ENCODE measurements around the gene RETREG3. TPM values are rescaled to one million over a fixed set of nuclear protein-coding genes. Genes with fewer than 3 reads are reported as not detected.
"Not testable (repeated sequence)": the region's sequence is repeated elsewhere in the genome, so short reads cannot be mapped to it uniquely, and the experiment has no call there.

RETREG3 gene
- total RNA-seq, 2 experiments from 2014 or later = 33.7 to 35.3 TPM

DNA sequence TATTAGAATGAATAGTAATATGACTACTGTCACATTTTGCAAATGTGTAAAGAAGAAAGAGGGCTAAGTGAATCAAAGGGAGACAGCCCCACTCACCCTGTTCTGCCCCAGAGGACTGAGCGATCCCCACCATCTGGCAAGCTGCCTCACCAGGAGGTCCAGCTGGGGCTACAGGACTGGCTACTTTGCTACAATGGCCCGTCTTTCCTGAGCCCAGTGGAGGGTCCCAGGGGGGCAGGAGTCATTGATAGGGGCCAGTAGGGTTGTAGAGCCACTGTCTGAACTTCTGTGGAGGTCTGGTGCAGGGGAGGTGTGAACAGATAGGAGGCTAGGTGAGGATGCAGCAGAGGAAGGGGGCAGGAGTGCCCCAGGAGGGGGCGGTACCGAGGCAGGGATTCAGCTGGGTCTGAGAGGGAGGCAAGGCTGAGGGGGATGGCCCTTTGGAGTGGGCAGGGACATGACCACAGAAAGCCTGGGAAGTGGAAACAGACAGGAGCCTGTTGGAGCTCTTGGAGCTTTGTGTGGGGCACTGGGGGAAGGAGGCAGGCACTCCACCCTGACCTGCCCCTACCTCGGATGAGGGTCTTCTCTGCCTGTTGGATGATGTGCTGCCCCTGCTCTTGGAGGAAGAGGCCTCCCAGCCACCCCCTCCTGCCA lies 53.1 kb downstream of the RETREG3 start:
- intact Hi-C loops (cut with micrococcal nuclease); H3K36me3 Mint-ChIP-seq; DNase-seq; H3K27ac Mint-ChIP-seq; H3K9me3 Mint-ChIP-seq; H3K4me3 Mint-ChIP-seq; CTCF ChIA-PET; POLR2A ChIA-PET; H3K27me3 Mint-ChIP-seq: not testable (repeated sequence)
- H3K4me1 Mint-ChIP-seq (ENCODE audit: low read depth) = peaks cover 13% of the 10 kb centered on the region

DNA sequence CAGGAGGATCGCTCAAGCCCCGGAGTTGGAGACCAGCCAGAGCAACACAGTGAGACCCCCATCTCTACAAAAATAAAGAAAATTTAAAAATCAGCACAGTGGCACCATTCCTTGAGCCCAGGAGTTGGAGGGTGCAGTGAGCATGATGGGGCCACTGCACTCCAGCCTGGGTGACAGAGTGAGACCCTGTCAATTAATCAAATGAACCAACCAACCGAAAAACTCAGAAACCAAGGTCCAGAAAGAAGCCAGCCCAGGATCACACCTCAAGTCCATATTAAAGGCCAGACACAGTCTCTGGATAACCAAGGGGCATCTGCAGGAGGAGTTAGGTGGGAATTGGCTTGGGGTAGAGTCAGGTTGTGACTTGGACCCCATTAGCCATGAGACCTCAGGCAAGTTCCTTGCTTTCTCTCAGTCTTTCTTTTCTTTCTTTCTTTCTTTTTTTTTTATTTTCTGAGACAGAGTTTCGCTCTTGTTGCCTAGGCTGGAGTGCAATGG lies 54.0 kb downstream of the RETREG3 start:
- intact Hi-C loops (cut with micrococcal nuclease) = no loop called here
- peaks cover 9% of the 10 kb centered on the region for H3K4me1 Mint-ChIP-seq (ENCODE audit: low read depth)
- H3K4me3 Mint-ChIP-seq = peak overlapping the region; percentile 87
- ChIA-PET CTCF (interaction anchor here (0.8 to 2.2 kb wide), 7 partner anchors 11 to 209 kb away, joined by 3 to 10 read pairs (median 6); partner anchors contain the start of genes MLX, NAGLU and PSMC3IP), POLR2A (interaction anchor here (0.6 to 1.5 kb wide), 6 partner anchors 13 to 50 kb away, joined by 3 to 6 read pairs (median 4); partner anchors contain the start of genes NAGLU and PSMC3IP)
- no peaks in the 10 kb centered on the region for H3K9me3 Mint-ChIP-seq
- no peaks in the 10 kb centered on the region for H3K27me3 Mint-ChIP-seq
- peak overlapping the region; percentile 85 for H3K27ac Mint-ChIP-seq
- H3K36me3 Mint-ChIP-seq = no peaks in the 10 kb centered on the region
- DNase-seq = no peak

DNA sequence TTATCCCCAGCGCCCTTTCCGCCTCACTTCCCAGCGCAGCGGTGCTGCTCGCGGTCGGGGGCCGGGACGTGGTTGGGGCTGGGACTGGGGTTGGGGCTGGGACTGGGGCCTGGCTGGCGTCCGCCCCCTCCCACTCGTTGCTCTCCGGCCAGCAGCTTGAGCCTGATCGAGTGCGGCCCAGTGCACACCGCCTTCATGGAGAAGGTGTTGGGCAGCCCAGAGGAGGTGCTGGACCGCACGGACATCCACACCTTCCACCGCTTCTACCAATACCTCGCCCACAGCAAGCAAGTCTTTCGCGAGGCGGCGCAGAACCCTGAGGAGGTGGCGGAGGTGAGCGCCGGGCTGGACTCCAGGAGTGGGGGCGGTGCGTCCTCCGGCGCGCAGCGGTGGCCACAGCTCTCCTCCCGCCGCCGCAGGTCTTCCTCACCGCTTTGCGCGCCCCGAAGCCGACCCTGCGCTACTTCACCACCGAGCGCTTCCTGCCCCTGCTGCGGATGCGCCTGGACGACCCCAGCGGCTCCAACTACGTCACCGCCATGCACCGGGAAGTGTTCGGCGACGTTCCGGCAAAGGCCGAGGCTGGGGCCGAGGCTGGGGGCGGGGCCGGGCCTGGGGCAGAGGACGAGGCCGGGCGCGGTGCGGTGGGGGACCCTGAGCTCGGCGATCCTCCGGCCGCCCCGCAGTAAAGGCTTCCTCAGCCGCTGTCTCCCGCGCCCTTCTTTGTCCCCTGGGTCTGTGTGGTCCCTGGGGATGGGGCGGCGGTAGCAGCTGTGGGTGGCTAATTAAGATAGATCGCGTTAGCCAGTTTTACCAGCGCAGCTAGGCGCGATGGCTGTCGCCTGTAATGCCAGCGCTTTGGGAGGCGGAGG lies 54.7 kb downstream of the RETREG3 start:
- intact Hi-C loops (cut with micrococcal nuclease) = no loop called here
- DNase-seq = peak; percentile 86
- Mint-ChIP-seq H3K36me3 (no peaks in the 10 kb centered on the region), H3K4me1 (ENCODE audit: low read depth) (peaks cover 9% of the 10 kb centered on the region), H3K27me3 (no peaks in the 10 kb centered on the region), H3K4me3 (peak overlapping the region; percentile 87), H3K9me3 (no peaks in the 10 kb centered on the region), H3K27ac (peak overlapping the region; percentile 85)
- ChIA-PET POLR2A (interaction anchor here (0.6 to 1.5 kb wide), 8 partner anchors 9 to 51 kb away, joined by 3 to 6 read pairs (median 3); partner anchors contain the start of genes MLX, NAGLU and PSMC3IP), CTCF (interaction anchor here (0.8 to 2.2 kb wide), 10 partner anchors 12 to 209 kb away, joined by 3 to 10 read pairs (median 4); partner anchors contain the start of genes MLX, NAGLU and PSMC3IP)

DNA sequence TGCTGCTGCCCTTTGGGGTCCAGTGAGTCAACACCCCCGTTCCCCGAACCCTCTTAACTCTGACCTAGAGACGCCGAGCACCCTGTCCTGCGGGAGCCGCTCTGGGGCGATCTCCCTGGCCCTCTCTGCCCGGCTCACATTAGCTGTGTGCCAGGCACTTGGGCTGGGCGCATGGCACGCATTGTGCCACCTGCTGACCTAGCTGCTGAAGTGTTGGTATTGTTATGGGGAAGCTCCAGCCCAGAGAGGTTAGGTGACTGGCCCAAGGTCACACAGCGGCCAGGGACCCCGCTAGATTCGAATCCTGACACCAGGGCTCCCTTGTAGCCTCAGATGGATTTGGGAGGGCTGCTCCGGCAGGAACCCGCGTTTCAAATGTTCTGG lies 55.3 kb downstream of the RETREG3 start:
- peak overlapping the region; percentile 87 for H3K4me3 Mint-ChIP-seq
- no peaks in the 10 kb centered on the region for H3K36me3 Mint-ChIP-seq
- peaks cover 14% of the 10 kb centered on the region for H3K4me1 Mint-ChIP-seq (ENCODE audit: low read depth)
- peak; percentile 37 for DNase-seq
- no peaks in the 10 kb centered on the region for H3K9me3 Mint-ChIP-seq
- no peaks in the 10 kb centered on the region for H3K27me3 Mint-ChIP-seq
- CTCF ChIA-PET = interaction anchor here (0.9 to 2.2 kb wide), 8 partner anchors 12 to 36 kb away, joined by 3 to 10 read pairs (median 6); partner anchors contain the start of genes MLX, NAGLU and PSMC3IP
- POLR2A ChIA-PET = interaction anchor here (0.8 to 1.5 kb wide), 4 partner anchors 9 to 18 kb away, joined by 3 to 6 read pairs (median 4); partner anchors contain the start of genes MLX and NAGLU
- peak overlapping the region; percentile 85 for H3K27ac Mint-ChIP-seq
- intact Hi-C loops (cut with micrococcal nuclease) = no loop called here

DNA sequence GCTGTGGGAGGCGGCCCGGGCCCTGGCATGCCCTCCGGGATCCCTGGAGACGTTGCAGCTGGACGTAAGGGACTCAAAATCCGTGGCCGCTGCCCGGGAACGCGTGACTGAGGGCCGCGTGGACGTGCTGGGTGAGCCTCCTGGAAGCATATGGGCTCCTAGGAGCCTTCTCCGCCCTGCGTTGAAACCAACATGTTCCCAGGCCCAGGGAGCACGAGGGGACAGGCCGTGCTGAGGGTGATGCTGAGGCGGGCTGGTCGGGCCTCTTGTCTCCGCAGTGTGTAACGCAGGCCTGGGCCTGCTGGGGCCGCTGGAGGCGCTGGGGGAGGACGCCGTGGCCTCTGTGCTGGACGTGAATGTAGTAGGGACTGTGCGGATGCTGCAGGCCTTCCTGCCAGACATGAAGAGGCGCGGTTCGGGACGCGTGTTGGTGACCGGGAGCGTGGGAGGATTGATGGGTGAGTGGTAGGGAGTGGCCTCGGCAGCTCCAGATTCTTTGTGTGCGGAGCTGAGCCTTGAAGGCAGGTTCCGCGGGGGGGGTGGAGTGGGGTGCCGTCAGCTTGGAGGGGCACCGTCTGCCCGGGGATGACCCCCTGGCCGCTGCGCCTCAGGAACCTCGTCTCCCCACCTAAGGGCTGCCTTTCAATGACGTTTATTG lies 55.9 kb downstream of the RETREG3 start:
- Mint-ChIP-seq H3K27me3 (no peaks in the 10 kb centered on the region), H3K4me3 (peak overlapping the region; percentile 87), H3K9me3 (no peaks in the 10 kb centered on the region), H3K4me1 (ENCODE audit: low read depth) (peaks cover 15% of the 10 kb centered on the region), H3K27ac (peak overlapping the region; percentile 13), H3K36me3 (no peaks in the 10 kb centered on the region)
- CTCF ChIA-PET = interaction anchor here (0.9 to 2.2 kb wide), 4 partner anchors 14 to 36 kb away, joined by 3 to 10 read pairs (median 6); partner anchors contain the start of gene PSMC3IP
- POLR2A ChIA-PET = interaction anchor here (0.9 kb wide), 2 partner anchors 10 to 13 kb away, joined by 3 read pairs; partner anchors contain the start of gene MLX
- intact Hi-C loops (cut with micrococcal nuclease) = no loop called here
- DNase-seq = no peak

DNA sequence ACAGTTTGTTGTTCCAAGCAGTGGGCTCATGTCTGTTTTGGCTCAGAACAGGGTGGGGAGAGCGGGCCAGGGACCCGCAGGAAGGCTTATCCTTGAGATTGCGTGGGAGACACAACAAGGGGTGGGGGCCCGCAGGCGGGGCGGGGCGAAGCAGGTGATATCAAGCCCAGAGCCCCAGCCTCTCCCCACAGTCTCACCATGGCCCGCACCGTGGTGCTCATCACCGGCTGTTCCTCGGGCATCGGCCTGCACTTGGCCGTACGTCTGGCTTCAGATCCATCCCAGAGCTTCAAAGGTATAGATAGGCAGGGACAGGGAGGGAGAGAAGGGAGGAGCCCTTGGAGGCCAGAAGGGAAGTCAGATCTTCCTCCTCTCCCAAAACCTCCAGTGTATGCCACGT lies 56.4 kb downstream of the RETREG3 start, which contains the start of gene HSD17B1:
HSD17B1 (plus strand) TSS at position 188 of the 400 bp plus-strand sequence; CDS start at position 199, 11 bp downstream.
- H3K36me3 Mint-ChIP-seq; intact Hi-C loops (cut with micrococcal nuclease); H3K27me3 Mint-ChIP-seq; CTCF ChIA-PET; DNase-seq; H3K9me3 Mint-ChIP-seq: not testable (repeated sequence)
- POLR2A ChIA-PET = interaction anchor here (0.9 kb wide), 1 partner anchor 10 kb away, joined by 3 read pairs; no protein-coding TSS in a partner anchor
- Mint-ChIP-seq H3K4me1 (ENCODE audit: low read depth) (peaks cover 15% of the 10 kb centered on the region), H3K27ac (peak within 1 kb of the TSS; percentile 13), H3K4me3 (peak within 1 kb of the TSS; percentile 87)

DNA sequence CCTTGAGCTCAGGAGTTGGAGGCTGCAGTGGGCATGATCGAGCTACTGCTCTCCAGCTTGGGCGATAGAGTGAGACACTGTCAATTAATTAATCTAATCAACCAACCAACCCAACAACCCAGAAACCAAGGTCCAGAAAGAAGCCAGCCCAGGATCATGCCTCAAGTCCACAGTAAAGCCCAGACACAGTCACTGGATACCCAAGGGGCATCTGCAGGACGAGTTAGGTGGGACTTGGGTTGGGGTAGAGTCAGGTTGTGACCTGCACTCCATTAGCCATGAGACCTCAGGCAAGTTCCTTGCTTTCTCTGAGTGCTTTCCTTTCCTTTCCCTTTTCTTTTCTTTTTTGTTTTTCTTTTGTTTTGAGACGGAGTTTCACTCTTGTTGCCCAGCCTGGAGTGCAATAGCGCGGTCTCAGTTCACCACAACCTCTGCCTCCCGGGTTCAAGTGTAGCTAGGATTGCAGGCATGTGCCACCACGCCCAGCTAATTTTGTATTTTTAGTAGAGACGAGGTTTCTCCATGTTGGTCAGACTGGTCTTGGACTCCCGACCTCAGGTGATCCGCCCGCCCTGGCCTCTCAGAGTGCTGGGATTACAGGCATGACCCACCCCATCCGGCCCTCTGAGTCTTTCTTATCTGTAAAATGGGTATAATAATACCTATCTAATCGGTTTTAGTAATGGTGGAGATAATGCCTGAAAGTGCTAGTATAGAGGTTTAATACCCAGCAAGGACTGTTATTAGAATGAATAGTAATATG lies 60.0 kb downstream of the RETREG3 start:
- H3K27ac Mint-ChIP-seq = no peak overlapping the region
- intact Hi-C loops (cut with micrococcal nuclease) = no loop called here
- H3K4me1 Mint-ChIP-seq (ENCODE audit: low read depth) = peaks cover 13% of the 10 kb centered on the region
- POLR2A ChIA-PET = no interaction called here
- CTCF ChIA-PET = interaction anchor here (0.7 to 1.6 kb wide), 9 partner anchors 11 to 127 kb away, joined by 3 to 9 read pairs (median 4); partner anchors contain the start of genes CAVIN1, NAGLU and PSMC3IP
- H3K9me3 Mint-ChIP-seq = no peaks in the 10 kb centered on the region
- no peak for DNase-seq
- no peaks in the 10 kb centered on the region for H3K36me3 Mint-ChIP-seq
- no peaks in the 10 kb centered on the region for H3K27me3 Mint-ChIP-seq
- no peak overlapping the region for H3K4me3 Mint-ChIP-seq

DNA sequence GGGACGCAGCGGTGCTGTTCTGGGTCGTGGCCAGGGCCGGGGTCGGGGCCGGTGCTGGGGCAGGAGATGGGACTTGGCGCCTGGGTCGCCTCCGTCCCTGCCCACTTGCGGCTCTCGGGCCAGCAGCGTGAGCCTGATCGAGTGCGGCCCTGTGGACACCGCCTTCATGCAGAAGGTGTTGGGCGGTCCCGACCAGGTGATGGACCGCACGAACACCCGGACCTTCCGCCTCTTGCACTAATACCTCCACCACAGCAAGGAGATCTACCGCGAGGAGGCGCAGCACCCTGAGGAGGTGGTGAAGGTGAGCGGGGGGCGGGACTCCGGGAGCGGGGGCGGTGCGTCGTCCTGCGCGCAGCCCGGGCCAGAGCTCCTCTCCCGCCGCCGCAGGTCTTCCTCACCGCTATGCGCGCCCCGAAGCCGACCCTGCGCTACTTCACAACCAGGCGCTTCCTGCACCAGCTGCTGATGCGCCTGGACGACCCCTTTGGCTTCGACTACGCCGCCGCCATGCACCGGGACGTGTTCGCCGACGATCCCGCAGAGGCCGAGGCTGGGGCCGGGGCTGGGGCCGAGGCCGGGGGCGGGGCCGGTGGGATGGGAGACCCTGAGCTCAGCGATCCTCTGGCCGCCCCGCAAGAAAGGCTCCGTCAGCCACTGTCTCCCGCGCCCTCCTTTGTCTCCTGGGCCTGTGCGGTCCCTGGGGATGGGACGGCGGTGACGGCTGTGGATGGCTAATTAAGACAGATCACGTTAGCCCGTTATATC lies 60.9 kb downstream of the RETREG3 start:
- Mint-ChIP-seq H3K9me3 (no peaks in the 10 kb centered on the region), H3K27me3 (no peaks in the 10 kb centered on the region), H3K36me3 (no peaks in the 10 kb centered on the region), H3K27ac (no peak overlapping the region), H3K4me3 (peak overlapping the region; percentile 29), H3K4me1 (ENCODE audit: low read depth) (peaks cover 7% of the 10 kb centered on the region)
- peak; percentile 89 for DNase-seq
- POLR2A ChIA-PET = no interaction called here
- CTCF ChIA-PET = interaction anchor here (0.5 to 1.6 kb wide), 14 partner anchors 11 to 1359 kb away, joined by 3 to 9 read pairs (median 3); partner anchors contain the start of genes CAVIN1, MPP2, NAGLU and PSMC3IP
- intact Hi-C loops (cut with micrococcal nuclease) = no loop called here

DNA sequence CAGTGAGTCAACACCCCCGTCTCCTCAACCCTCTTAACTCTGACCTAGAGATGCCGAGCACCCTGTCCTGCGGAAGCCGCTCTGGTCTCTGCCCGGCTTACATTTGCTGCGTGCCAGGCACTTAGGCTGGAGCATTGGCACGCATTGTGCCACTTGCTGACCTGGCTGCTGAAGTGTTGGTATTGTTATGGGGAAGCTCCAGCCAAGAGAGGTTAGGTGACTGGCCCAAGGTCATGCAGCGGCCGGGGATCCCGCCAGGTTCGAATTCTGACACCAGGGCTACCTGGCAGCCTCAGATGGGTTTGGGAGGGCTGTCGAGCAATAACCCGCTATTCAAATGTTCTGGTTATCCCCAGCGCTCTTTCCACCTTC lies 61.5 kb downstream of the RETREG3 start:
- no peaks in the 10 kb centered on the region for H3K9me3 Mint-ChIP-seq
- no peak overlapping the region for H3K27ac Mint-ChIP-seq
- no peaks in the 10 kb centered on the region for H3K27me3 Mint-ChIP-seq
- ChIA-PET POLR2A (no interaction called here), CTCF (interaction anchor here (0.9 to 1.6 kb wide), 7 partner anchors 12 to 214 kb away, joined by 3 to 9 read pairs (median 3); partner anchors contain the start of genes NAGLU, PSMC3IP and RAMP2)
- no peak overlapping the region for H3K4me3 Mint-ChIP-seq
- no peaks in the 10 kb centered on the region for H3K36me3 Mint-ChIP-seq
- intact Hi-C loops (cut with micrococcal nuclease) = no loop called here
- peaks cover 6% of the 10 kb centered on the region for H3K4me1 Mint-ChIP-seq (ENCODE audit: low read depth)
- no peak for DNase-seq

DNA sequence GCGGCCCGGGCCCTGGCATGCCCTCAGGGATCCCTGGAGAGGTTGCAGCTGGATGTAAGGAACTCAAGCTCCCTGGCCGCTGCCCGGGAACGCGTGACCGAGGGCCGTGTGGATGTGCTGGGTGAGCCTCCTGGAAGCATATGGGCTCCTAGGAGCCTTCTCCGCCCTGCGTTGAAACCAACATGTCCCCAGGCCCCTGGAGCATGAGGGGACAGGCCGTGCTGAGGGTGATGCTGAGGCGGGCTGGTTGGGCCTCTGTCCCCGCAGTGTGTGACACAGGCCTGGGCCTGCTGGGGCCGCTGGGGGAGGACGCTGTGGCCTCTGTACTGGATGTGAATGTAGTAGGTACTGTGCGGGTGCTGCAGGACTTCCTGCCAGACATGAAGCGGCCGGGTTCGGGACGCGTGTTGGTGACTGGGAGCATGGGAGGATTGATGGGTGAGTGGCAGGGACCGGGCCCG lies 62.1 kb downstream of the RETREG3 start:
- intact Hi-C loops (cut with micrococcal nuclease) = no loop called here
- no peaks in the 10 kb centered on the region for H3K36me3 Mint-ChIP-seq
- H3K27me3 Mint-ChIP-seq = no peaks in the 10 kb centered on the region
- H3K9me3 Mint-ChIP-seq = no peaks in the 10 kb centered on the region
- no peak overlapping the region for H3K4me3 Mint-ChIP-seq
- no peak for DNase-seq
- H3K27ac Mint-ChIP-seq = no peak overlapping the region
- H3K4me1 Mint-ChIP-seq (ENCODE audit: low read depth) = peaks cover 6% of the 10 kb centered on the region
- ChIA-PET POLR2A (no interaction called here), CTCF (no interaction called here)
